ENCODE measurements around the gene TLE7.

TLE7 gene

DNA sequence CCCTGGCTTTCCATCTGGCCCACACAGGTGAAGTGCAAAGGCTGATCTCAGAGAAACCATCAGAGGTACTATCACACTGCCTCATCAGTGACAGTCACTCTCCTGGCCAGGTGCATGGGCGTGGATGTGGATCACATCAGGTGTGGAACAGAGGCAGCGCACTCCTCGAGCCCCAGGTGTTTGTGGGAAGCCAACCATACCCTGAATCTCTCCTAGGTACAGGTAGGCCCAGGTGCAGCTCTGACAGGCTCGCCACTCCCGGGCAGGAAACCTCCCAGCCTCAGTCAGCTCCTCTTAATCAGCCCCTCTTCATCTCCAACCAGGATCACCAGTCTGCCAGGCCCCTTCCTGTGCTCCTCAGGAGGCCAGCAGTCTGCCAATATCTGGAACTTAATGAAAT lies 31.7 kb downstream of the TLE7 start:
- DNase-seq, result no peak

DNA sequence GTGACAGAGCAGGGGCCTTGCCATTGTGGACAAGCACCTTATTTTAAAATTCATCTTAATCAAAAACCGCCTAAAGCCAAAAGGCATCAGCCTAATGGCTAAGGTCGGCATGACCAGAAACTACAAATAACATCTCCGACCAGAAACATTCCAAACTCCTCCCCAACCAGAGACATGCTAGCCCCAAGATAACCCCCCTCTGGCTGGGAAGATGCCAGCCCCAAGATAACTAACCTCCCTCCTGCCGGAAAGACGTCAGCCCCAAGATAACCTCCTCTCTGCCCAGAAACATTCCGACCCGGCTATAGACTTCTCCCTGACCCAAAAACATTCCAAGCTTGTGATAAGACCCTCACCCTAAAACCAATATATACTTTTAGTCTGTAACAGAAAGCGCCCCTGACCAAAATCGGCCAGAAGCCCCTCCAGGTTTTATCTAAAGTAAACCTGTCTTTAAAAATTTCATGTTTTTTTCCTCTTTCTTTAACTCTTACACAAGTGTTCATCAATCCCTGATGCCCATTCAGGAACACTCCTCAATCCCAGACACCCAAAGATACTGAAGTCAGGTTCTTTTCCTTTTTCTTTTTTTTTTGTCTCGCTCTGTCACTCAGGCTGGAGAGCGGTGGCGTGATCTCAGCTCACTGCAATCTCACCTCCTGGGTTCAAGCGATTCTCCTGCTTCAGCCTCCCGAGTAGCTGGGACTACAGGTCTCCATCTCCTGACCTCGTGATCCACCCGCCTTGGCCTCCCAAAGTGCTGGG lies 32.7 kb downstream of the TLE7 start:
- DNase-seq, result no peak

DNA sequence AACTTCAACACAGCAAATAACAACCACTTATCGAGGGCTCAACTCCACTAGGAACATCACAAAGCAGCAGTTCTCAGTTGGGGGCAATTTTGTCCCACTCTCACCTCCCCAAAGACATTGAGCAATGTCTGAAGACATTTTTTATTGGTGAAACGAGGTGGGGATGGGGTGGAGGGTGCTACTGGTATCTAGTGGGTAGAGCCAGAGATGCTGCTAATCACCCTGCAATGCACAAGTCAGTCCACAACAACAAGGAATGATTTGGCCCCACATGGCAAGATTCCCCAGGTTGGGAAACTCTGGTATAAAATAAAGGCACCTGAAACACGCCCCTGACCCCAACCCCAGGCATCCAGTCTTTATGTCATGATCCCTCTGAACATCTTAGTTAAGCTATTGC lies 33.3 kb downstream of the TLE7 start:
- DNase-seq, result no peak

DNA sequence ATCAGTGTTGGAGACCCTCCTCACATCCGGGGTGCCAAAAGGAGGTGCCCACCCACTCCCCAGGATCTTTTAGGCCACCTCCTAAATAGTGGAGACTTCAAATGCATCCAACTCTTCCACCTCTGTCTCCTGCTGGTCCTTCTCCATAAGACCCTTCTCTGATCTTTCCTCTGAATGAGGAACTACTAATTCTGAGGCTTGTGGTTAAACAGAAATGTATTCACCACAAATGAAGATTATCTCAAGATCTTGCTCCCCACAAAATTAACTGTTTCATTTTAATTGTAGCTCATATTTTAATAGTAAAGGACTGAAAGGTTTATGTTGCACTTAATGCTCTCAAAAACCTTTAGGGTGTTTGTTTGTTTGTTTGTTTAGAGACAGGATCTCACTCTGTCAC lies 34.1 kb downstream of the TLE7 start:
- DNase-seq, result no peak

DNA sequence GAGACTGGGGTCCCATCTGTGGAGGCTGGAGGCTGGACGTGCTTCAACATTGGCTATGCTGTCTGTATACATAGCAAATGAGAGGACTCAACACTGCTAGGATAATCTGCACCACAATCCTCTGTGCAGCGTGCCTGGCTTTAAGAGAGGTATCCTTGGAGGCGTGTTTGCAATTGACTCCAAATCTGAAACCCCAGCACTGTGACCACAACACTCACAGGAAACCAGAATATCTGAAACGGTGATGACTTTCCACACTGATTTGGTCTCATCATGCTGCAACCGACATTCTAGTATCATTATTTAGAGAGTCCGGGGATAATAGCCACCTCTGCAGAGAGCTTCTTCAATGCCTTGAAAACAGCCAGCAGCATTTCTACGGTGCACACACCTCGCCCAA lies 35.1 kb downstream of the TLE7 start:
- no peak for DNase-seq

DNA sequence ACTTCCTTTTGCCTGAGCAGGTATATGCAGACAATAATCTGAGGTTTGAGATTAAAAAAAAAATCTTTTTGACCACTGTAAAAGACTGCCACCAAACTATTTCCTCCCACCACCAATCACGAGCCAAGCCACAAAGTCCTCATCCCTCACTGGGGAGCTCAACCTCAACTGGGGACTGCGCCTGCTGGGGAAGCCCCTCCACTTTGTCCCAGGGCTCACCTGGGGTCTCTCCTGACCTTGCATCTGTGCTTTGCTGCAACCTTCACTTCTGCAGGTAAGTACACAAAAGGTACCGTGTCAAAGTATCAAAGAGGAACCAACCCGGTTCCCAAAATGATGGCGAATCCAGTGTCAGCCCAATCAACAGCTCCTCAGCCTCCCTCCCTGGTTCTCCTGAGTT lies 35.5 kb downstream of the TLE7 start:
- DNase-seq, result no peak

DNA sequence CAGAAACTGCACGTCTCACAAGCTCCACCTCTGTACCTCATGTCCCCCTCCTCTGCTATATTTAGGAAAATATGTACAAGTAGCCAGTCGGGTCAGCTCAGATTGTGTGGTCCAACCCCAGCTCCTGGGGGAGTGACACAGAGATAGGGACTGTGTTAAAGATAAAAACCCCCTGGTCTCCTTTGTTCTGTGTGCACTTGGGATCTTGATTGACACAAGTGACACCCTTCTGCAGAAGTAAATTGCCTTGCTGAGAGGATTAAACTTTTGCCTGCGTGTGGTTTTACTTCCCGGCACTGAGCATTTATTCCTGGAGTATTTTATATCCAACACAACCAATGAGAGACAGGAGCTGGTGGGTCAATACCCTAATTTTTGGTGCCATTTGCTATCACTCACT lies 37.5 kb downstream of the TLE7 start:
- no peak for DNase-seq

DNA sequence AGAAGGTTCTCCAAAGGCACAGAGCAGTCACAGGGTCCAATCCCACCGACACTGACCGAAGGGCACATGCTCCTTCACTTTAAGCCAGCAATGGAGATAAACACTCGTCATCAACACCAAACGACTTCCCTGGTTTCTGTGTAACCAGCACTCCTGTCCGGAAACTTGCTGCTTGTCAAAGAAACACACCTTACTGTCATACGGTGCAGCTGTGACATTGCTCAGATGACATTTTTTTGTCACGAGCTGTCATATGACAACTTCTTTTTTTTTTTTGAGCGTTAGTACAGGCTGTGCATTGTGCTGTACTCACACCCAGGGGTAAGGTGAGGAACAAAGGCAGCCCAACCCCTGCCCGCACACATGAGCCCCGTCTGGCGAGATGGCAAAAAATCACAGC lies 39.2 kb downstream of the TLE7 start:
- no peak for DNase-seq

DNA sequence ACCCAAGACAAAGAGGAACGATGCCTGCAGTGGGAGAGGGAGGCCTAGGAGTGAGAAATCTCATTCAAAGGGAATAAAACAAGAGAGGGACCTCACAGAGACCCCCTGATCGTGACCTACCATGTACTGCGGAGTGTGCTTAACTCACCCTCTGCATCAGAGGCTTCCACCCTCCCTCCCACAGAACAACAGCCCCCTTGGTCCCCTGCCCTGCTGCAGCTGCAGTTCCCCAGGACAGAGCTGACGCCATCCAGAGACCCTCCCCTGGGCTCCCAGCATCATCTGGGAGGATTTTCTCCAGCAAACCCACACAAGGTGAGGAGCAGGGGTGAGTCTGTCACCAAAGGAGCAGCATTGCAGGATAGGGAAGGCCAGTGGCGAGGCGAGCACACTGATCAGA lies 39.8 kb downstream of the TLE7 start:
- DNase-seq, result no peak

DNA sequence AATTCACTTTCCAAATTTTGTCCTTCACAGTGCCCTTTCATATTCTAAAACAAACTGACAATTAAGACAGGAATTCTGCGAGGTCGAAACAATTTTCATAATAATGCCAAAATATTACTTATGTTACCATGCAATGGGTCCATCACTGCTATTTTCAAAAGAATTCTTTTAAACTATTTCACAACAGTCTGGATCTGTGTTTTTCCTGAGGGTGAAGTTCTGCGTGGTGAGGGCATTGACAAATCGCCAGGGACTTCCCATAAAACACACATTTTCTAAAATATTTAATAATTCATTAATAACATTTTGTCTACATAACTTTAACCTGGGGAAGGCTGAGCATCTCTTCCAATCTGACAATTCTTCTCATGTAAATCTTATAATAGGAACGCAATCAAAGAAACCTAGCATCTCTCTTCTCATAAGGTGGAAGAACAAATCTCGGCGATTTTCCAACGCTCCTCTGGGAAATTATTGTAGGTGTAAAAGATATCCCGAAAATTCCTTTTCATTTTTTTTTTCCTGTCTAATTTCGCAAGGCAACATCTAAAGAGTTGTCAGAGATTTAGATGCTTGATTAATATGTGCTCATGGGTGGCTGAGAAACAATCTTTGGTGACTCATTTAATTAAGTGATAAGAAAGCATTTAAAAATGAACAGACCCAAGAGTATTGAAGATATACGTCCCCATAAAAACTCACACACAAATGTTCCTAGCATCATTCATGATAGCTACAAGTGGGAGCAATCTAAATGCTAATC lies 41.9 kb downstream of the TLE7 start:
- no peak for DNase-seq

DNA sequence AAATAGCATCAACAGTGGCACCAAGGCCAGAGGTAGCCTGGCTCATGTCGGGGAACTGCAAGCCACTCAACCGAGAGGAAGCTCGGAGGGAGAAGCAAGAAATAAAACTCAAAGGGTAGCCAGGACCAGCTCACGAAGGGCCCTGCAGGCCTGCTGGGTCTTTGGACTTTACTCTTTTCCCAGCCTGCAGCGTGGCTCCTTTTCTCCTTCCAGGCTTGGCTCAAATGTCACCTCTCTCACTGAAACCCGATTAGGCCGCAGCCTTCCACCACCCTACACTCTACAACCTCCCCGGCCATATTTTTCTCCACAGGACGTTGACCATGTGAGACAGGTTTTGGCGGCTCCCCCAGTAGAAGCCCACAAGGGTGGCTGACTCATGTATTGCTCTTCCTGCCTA lies 45.3 kb downstream of the TLE7 start:
- DNase-seq, result no peak

DNA sequence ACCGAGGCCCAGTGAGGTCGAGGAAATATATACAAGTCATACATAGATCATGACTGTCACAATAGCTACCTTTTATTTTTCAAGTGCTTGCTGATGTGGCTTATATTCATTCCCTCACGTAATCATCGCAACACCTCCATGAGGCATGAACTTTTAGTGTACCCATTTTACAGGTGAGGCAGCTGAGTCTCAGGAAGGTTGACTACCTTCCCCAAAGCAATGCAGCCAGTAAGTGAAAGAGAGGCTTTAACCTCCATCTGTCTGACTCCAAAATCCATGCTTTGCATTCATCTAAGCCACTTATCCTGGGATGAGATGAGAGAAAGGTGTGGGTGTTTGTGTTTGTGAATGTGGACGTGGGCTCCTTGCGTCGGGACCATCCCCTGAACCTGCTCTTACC lies 52.5 kb downstream of the TLE7 start:
- DNase-seq, result no peak

DNA sequence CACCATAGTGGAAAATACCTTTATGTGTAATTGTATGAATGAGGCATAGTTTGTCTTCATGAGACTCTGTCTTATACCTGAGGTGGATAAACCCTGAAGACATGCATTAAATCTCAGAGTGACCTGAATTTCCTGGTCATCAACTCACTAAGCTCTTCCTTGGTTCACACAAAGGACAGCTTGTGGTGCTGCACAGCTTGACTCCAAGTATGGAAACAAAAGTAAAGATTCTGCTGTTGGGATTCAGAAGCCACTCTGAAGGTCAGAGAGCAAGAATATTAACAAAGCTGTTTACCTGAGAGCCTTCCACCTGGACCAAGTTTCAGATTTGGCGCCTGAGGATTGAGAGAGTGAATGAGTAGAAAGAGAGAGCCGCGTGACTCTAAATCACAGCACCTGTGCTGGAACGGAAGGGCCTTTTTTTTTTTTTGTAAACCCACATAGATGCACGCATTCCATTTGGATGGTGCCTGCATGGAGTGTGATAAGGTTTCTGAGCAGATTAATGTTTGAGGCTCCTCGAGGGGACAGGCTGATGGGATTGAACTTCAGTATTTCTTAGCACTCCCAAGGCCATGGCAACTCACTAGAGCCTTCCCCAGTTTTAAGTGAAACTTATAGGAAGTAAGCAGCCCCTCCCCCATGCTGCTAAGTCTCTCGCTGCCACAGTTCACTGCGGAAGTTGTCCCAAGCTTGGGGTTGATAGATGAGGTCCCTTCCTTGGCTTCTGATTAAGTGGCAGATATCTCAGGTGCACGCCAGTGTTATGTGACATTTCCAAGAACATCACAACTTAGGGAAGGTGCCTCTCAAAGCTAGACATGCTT lies 54.6 kb downstream of the TLE7 start:
- DNase-seq, result no peak

DNA sequence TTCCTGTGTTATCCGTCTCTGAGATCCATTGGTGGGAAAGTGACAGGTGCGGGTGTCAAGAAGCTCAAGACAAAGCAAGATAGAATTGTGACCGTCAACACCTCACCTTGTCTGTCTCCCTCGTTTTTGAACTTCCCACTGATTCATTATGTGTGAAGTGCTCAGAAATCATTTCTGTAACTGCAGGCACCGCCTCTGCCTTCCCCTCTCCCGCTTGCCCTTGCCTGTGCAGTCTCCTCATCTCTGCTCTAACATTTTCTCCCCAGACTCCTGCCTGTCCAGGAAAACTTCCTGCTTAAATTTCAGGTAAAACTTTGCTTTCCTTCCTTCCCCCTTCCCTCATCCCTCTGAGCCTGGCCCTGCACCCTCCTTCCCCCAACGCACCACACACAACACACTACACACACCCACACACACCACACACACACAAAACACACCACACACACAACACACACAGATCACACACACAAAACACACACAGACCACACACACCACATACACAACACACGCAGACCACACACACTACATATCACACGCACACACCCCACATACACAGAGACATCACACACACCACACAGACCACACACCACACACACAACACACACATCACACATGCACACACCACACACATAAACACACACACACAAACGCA lies 57.7 kb downstream of the TLE7 start:
- no peak for DNase-seq

DNA sequence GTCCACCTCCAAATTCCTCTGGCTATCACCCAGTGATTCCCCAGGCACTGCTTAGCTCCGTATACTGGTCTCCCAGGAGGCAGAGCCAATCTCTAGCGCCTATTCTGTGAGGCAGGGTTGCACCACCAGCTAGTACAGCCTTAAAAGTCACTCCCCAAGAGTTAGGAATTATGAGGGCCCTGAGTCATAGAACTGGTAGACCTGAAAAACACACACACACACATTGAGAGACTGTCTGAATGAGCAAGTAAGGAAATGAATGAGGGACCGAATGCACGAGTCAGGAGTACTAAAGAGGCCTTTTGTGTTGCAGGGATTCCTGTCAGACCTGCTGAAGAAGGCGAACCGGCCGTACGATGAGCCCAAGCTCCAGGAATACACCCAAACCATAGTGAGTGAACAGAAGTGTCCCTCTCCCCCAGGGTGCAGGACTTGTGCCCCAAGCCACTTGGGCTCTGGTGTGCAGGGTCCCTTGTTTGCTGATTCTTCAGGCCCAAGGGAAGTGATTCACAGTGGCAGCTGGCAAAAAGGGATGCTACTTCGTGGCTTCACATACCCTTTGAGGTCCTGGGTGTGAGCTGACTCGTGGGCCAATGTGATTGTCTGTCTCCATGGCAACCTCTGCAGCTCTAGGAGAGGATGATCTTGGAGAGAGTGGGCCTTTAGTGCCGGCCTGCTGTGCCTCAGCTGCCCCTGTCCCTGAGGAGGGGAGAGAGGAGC lies 58.6 kb downstream of the TLE7 start:
- DNase-seq, result no peak

DNA sequence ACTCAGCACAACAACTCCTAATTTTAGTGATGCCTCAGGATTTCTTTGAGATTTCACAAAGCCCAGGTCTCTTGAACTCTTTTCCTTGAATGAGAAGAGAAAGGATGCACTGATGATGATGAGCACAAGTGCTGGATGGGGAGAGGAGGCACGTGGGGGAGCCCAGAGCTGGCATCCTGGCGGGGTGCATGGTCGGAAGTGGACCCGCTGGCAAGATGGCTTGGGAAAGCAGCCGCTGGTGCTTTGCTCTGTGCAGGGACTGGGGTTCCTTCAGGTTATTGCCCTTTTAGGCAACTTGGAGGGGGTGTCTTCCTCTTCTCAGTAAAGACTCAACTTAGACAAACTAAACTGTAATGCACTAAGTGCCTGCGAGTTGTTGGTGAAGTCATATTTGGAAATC lies 61.0 kb downstream of the TLE7 start:
- no peak for DNase-seq

All from suppressor macrophage treated with lipopolysaccharide for 4 hours (primary cell).